Prostate gland (tissue), 2 donors: ENCODE data around the gene CCSER1.

Experiments used
- CTCF ChIP-seq, 4 experiments: fragments of 200-600 bp in 2 of 4; fragments of 450-650 bp in 2 of 4; sonication (generic) in 2 of 4; IDR thresholded peaks; 1 replicate in 3 of 4; 2 replicates in 1 of 4; pipeline ENCODE4 v1.5.1; 2016 to 2019; ENCODE audit warnings: antibody characterized with exemption in 4 of 4, mild to moderate bottlenecking in 2 of 4, moderate library complexity in 2 of 4
- POLR2A ChIP-seq: fragments of 450-650 bp; IDR thresholded peaks from one replicate; pipeline ENCODE4 v1.6.1; 2016; ENCODE audit warnings: antibody characterized with exemption, mild to moderate bottlenecking

GRCh38 chr4:90970021-90970420, 842.8 kb downstream of the CCSER1 start:
- TF ChIP-seq CTCF (IDR thresholded peaks at IDR 0.05): no peak
- TF ChIP-seq POLR2A: no peak
